GM18508 (cell line): ENCODE measurements around the gene CD44.

Source experiments
- ATAC-seq: cut with Tn5 transposase; IDR thresholded peaks from one replicate; pipeline ENCODE4 v1.9.1; 2021; ENCODE audit warnings: moderate number of reproducible peaks; ENCODE audit not compliant: insufficient read depth, unreplicated experiment

CD44 gene

GRCh38 chr11:35233518-35233917 is 94.5 kb downstream of the CD44 start:
- ATAC-seq: no peak

GRCh38 chr11:35234460-35235156 is 95.6 kb downstream of the CD44 start:
- ATAC-seq: no peak

- ATAC-seq: no peak
Measured at GRCh38 chr11:35235157-35235468, 96.1 kb downstream of the CD44 start.

GRCh38 chr11:35235498-35235897 is 96.5 kb downstream of the CD44 start:
- no peak for ATAC-seq

GRCh38 chr11:35235936-35236666 is 97.1 kb downstream of the CD44 start:
- no peak for ATAC-seq

GRCh38 chr11:35236667-35237003 is 97.7 kb downstream of the CD44 start:
- no peak for ATAC-seq

GRCh38 chr11:35237351-35237750 is 98.4 kb downstream of the CD44 start:
- ATAC-seq: no peak

GRCh38 chr11:35237860-35238715 is 99.1 kb downstream of the CD44 start:
- ATAC-seq: no peak

- ATAC-seq: no peak
Measured at GRCh38 chr11:35238882-35239281, 99.9 kb downstream of the CD44 start.

- no peak for ATAC-seq
Measured at GRCh38 chr11:35239471-35240075, 100.6 kb downstream of the CD44 start.

- ATAC-seq: no peak
Measured at GRCh38 chr11:35241083-35241482, 102.1 kb downstream of the CD44 start.

GRCh38 chr11:35241531-35241930 is 102.6 kb downstream of the CD44 start:
- no peak for ATAC-seq

GRCh38 chr11:35242412-35243242 is 103.7 kb downstream of the CD44 start:
- ATAC-seq: no peak

GRCh38 chr11:35243774-35244173 is 104.8 kb downstream of the CD44 start:
- ATAC-seq: no peak

- no peak for ATAC-seq
Measured at GRCh38 chr11:35245056-35245455, 106.1 kb downstream of the CD44 start.

- no peak for ATAC-seq
Measured at GRCh38 chr11:35245786-35246185, 106.8 kb downstream of the CD44 start.

- no peak for ATAC-seq
Measured at GRCh38 chr11:35246745-35247144, 107.8 kb downstream of the CD44 start.

GRCh38 chr11:35247428-35247827 is 108.5 kb downstream of the CD44 start:
- no peak for ATAC-seq

- no peak for ATAC-seq
Measured at GRCh38 chr11:35247863-35248262, 108.9 kb downstream of the CD44 start.
